ENCODE data around the gene RAD54L2. TPM values are rescaled to one million over a fixed set of nuclear protein-coding genes. Genes with fewer than 3 reads are reported as not detected.

Gene RAD54L2
- total and polyA plus RNA-seq, 2 of the 8 experiments (the other 6 are each of a cell fraction or from before 2014, with no cell fraction given) = 8.2 to 35.2 TPM

DNA sequence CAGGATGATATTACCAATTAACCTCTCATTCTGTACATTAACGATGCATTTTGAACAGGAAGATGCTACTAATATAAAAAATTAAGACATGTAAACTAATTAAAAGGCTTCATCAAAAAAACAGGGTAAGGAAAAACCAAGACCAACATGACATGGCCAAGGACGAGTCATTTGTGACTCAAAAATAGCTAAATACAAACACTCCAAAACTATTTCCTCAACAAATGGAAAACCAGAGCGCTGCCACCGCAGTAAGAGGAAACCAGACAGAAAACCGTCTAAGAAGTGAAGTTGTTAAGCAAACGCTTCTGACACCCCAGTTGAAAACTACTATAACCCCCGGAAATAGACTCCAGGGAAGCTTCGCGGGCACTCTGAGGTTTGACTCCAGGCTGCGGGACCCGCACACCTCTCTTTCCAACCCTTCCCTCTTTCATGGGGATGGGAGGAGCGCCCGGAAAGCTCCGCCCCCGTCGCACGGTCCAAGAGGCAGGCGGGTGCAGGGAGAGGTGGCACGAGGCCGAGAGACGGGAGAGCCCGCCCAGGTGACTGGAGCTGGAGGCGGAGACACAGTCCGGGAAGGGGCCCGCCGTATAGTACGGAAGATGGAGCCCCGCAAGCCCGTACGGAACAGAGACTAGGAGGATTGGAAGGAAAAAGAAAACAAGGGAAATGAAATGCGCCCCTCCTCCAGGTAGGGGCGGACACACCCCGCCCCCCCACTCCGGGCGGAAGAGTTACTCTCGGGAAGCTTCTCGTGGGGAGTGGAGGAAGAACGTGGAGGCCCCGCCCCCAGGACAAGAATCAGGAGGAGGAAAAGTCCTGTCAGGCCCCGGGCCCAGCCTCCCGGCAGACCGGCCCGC is 39.4 kb upstream of the RAD54L2 start (continued):
- TF ChIP-seq, protein P1, sequence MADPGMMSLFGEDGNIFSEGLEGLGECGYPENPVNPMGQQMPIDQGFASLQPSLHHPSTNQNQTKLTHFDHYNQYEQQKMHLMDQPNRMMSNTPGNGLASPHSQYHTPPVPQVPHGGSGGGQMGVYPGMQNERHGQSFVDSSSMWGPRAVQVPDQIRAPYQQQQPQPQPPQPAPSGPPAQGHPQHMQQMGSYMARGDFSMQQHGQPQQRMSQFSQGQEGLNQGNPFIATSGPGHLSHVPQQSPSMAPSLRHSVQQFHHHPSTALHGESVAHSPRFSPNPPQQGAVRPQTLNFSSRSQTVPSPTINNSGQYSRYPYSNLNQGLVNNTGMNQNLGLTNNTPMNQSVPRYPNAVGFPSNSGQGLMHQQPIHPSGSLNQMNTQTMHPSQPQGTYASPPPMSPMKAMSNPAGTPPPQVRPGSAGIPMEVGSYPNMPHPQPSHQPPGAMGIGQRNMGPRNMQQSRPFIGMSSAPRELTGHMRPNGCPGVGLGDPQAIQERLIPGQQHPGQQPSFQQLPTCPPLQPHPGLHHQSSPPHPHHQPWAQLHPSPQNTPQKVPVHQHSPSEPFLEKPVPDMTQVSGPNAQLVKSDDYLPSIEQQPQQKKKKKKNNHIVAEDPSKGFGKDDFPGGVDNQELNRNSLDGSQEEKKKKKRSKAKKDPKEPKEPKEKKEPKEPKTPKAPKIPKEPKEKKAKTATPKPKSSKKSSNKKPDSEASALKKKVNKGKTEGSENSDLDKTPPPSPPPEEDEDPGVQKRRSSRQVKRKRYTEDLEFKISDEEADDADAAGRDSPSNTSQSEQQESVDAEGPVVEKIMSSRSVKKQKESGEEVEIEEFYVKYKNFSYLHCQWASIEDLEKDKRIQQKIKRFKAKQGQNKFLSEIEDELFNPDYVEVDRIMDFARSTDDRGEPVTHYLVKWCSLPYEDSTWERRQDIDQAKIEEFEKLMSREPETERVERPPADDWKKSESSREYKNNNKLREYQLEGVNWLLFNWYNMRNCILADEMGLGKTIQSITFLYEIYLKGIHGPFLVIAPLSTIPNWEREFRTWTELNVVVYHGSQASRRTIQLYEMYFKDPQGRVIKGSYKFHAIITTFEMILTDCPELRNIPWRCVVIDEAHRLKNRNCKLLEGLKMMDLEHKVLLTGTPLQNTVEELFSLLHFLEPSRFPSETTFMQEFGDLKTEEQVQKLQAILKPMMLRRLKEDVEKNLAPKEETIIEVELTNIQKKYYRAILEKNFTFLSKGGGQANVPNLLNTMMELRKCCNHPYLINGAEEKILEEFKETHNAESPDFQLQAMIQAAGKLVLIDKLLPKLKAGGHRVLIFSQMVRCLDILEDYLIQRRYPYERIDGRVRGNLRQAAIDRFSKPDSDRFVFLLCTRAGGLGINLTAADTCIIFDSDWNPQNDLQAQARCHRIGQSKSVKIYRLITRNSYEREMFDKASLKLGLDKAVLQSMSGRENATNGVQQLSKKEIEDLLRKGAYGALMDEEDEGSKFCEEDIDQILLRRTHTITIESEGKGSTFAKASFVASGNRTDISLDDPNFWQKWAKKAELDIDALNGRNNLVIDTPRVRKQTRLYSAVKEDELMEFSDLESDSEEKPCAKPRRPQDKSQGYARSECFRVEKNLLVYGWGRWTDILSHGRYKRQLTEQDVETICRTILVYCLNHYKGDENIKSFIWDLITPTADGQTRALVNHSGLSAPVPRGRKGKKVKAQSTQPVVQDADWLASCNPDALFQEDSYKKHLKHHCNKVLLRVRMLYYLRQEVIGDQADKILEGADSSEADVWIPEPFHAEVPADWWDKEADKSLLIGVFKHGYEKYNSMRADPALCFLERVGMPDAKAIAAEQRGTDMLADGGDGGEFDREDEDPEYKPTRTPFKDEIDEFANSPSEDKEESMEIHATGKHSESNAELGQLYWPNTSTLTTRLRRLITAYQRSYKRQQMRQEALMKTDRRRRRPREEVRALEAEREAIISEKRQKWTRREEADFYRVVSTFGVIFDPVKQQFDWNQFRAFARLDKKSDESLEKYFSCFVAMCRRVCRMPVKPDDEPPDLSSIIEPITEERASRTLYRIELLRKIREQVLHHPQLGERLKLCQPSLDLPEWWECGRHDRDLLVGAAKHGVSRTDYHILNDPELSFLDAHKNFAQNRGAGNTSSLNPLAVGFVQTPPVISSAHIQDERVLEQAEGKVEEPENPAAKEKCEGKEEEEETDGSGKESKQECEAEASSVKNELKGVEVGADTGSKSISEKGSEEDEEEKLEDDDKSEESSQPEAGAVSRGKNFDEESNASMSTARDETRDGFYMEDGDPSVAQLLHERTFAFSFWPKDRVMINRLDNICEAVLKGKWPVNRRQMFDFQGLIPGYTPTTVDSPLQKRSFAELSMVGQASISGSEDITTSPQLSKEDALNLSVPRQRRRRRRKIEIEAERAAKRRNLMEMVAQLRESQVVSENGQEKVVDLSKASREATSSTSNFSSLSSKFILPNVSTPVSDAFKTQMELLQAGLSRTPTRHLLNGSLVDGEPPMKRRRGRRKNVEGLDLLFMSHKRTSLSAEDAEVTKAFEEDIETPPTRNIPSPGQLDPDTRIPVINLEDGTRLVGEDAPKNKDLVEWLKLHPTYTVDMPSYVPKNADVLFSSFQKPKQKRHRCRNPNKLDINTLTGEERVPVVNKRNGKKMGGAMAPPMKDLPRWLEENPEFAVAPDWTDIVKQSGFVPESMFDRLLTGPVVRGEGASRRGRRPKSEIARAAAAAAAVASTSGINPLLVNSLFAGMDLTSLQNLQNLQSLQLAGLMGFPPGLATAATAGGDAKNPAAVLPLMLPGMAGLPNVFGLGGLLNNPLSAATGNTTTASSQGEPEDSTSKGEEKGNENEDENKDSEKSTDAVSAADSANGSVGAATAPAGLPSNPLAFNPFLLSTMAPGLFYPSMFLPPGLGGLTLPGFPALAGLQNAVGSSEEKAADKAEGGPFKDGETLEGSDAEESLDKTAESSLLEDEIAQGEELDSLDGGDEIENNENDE (IDR thresholded peaks at IDR 0.05; ENCODE audit: insufficient replicate concordance, low read length) = no peak
- TF ChIP-seq, protein P2, sequence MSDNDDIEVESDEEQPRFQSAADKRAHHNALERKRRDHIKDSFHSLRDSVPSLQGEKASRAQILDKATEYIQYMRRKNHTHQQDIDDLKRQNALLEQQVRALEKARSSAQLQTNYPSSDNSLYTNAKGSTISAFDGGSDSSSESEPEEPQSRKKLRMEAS (IDR thresholded peaks at IDR 0.05) = peak; percentile 92
- TF ChIP-seq KDM5A (IDR thresholded peaks at IDR 0.05; ENCODE audit: low read length) (no peak), SP2 (IDR thresholded peaks at IDR 0.05; ENCODE audit: low read length) (no peak), HDAC2 (IDR thresholded peaks at IDR 0.05; ENCODE audit: borderline replicate concordance in 1 of 2, low read depth in 2 of 2, low read length in 2 of 2) (0 out of 4 replicates have a peak, but pooled peaks of 1 of the 2 experiments have one; percentile 61), BACH1 (IDR thresholded peaks at IDR 0.05; ENCODE audit: low read length) (no peak), CEBPB (IDR thresholded peaks at IDR 0.05; ENCODE audit: low read depth, low read length) (no peak), KDM1A (IDR thresholded peaks at IDR 0.05; ENCODE audit: borderline replicate concordance, low read length) (no peak), YY1 (IDR thresholded peaks at IDR 0.05; ENCODE audit: low read depth, low read length) (peak; percentile 58; the same call in 1 of the 2 replicates), JUN (IDR thresholded peaks at IDR 0.05; ENCODE audit: low read depth, low read length) (no peak)
